H9 (cell line): ENCODE results near the gene PARP12. TPM values are rescaled to one million over a fixed set of nuclear protein-coding genes. Genes with fewer than 3 reads are reported as not detected.

ENCODE experiments used
- DNase-seq: peaks from one replicate; pipeline ENCODE4 v3.0.0-alpha.2; 2017
- H2AFZ ChIP-seq: one replicate; pipeline ENCODE4 v1.6.1; 2013; ENCODE audit warnings: mild to moderate bottlenecking, low read length, control low read depth, moderate library complexity
- H2AK5ac ChIP-seq: 2 replicates; pipeline ENCODE4 v1.6.1; 2013; ENCODE audit warnings: low read length, control low read depth, mixed read lengths; ENCODE audit not compliant: insufficient read length
- H2BK120ac ChIP-seq: one replicate; pipeline ENCODE4 v1.6.1; 2013; ENCODE audit warnings: low read depth, mild to moderate bottlenecking, low read length, control low read depth, inconsistent platforms; ENCODE audit not compliant: poor library complexity, severe bottlenecking
- H2BK12ac ChIP-seq: 2 replicates; pipeline ENCODE4 v1.6.1; 2013; ENCODE audit warnings: low read length, control low read depth, mixed read lengths, low read depth; ENCODE audit not compliant: insufficient read length
- H2BK15ac ChIP-seq: 2 replicates; pipeline ENCODE4 v1.6.1; 2013; ENCODE audit warnings: low read depth, low read length, control low read depth
- H2BK20ac ChIP-seq: one replicate; pipeline ENCODE4 v1.6.1; 2013; ENCODE audit warnings: low read depth, mild to moderate bottlenecking, low read length, control low read depth, inconsistent platforms; ENCODE audit not compliant: poor library complexity, severe bottlenecking
- H2BK5ac ChIP-seq: 2 replicates; pipeline ENCODE4 v1.6.1; 2013; ENCODE audit warnings: low read length, control low read depth, mixed read lengths; ENCODE audit not compliant: insufficient read length
- H3K14ac ChIP-seq: 2 replicates; pipeline ENCODE4 v1.6.1; 2013; ENCODE audit warnings: low read length, control low read depth; ENCODE audit not compliant: insufficient read depth
- H3K18ac ChIP-seq: 2 replicates; pipeline ENCODE4 v1.6.1; 2013; ENCODE audit warnings: low read depth, mild to moderate bottlenecking, mixed read lengths, low read length, control low read depth; ENCODE audit not compliant: insufficient read length
- H3K23ac ChIP-seq: 2 replicates; pipeline ENCODE4 v1.6.1; 2013; ENCODE audit warnings: low read length, control low read depth, mixed read lengths, low read depth; ENCODE audit not compliant: insufficient read length
- H3K23me2 ChIP-seq: 2 replicates; pipeline ENCODE4 v1.6.1; 2013; ENCODE audit warnings: low read depth, mild to moderate bottlenecking, mixed read lengths, low read length, control low read depth; ENCODE audit not compliant: insufficient read length, poor library complexity, severe bottlenecking
- H3K27ac ChIP-seq: 2 replicates; pipeline ENCODE4 v1.5.1; 2013; ENCODE audit warnings: low read length, control low read depth, mixed read lengths, low read depth; ENCODE audit not compliant: insufficient read length
- H3K27me3 ChIP-seq: 2 replicates; pipeline ENCODE4 v1.6.1; 2013; ENCODE audit warnings: low read length, control low read depth, inconsistent platforms; ENCODE audit not compliant: insufficient read depth
- H3K4ac ChIP-seq: 2 replicates; pipeline ENCODE4 v1.6.1; 2013; ENCODE audit warnings: low read depth, mild to moderate bottlenecking, control low read depth, inconsistent platforms, low read length, moderate library complexity
- H3K4me1 ChIP-seq: 2 replicates; pipeline ENCODE4 v1.6.1; 2013; ENCODE audit warnings: low read length, control low read depth, inconsistent platforms; ENCODE audit not compliant: insufficient read depth
- H3K4me2 ChIP-seq: 2 replicates; pipeline ENCODE4 v1.6.1; 2013; ENCODE audit warnings: low read length, control low read depth, mixed read lengths; ENCODE audit not compliant: insufficient read length, insufficient read depth
- H3K56ac ChIP-seq: 2 replicates; pipeline ENCODE4 v1.6.1; 2013; ENCODE audit warnings: low read depth, mild to moderate bottlenecking, mixed read lengths, low read length, control low read depth; ENCODE audit not compliant: insufficient read length
- H3K79me1 ChIP-seq: 2 replicates; pipeline ENCODE4 v1.6.1; 2013; ENCODE audit warnings: low read depth, mild to moderate bottlenecking, moderate library complexity, low read length, control low read depth, inconsistent platforms; ENCODE audit not compliant: insufficient read depth, poor library complexity, severe bottlenecking
- H3K79me2 ChIP-seq: 2 replicates; pipeline ENCODE4 v1.6.1; 2013; ENCODE audit warnings: low read length, control low read depth, inconsistent platforms; ENCODE audit not compliant: insufficient read depth
- H3K9ac ChIP-seq: 2 replicates; pipeline ENCODE4 v1.6.1; 2013; ENCODE audit warnings: low read length, control low read depth, mixed read lengths; ENCODE audit not compliant: insufficient read length; ENCODE audit errors: extremely low read depth
- H3K9me3 ChIP-seq: one replicate; pipeline ENCODE4 v1.6.1; 2013; ENCODE audit warnings: low read depth, low read length, inconsistent platforms; ENCODE audit not compliant: control insufficient read depth
- H3T11ph ChIP-seq: one replicate; pipeline ENCODE4 v1.6.1; 2013; ENCODE audit warnings: mild to moderate bottlenecking, low read length, control low read depth, inconsistent platforms
- H4K20me1 ChIP-seq: one replicate; pipeline ENCODE4 v1.6.1; 2013; ENCODE audit not compliant: control insufficient read depth, insufficient read length, insufficient read depth
- H4K5ac ChIP-seq: 2 replicates; pipeline ENCODE4 v1.6.1; 2013; ENCODE audit warnings: low read depth, mild to moderate bottlenecking, mixed read lengths, low read length, control low read depth; ENCODE audit not compliant: insufficient read length
- H4K8ac ChIP-seq: replicated peaks from 2 replicates; pipeline ENCODE4 v1.6.1; 2013; ENCODE audit warnings: low read length, control low read depth, mixed read lengths, low read depth; ENCODE audit not compliant: insufficient read length
- H4K91ac ChIP-seq: 2 replicates; pipeline ENCODE4 v1.6.1; 2013; ENCODE audit warnings: low read depth, mild to moderate bottlenecking, moderate library complexity, mixed read lengths, low read length, control low read depth; ENCODE audit not compliant: insufficient read length
- H3K27ac Mint-ChIP-seq, 3 experiments: 2 replicates in 2 of 3; 3 replicates in 1 of 3; pipeline ENCODE4 v1.8.0; 2020 to 2021; ENCODE audit warnings: mixed read lengths in 3 of 3, mild to moderate bottlenecking in 1 of 3, moderate library complexity in 1 of 3
- H3K27me3 Mint-ChIP-seq: 2 replicates; pipeline ENCODE4 v1.8.0; 2021; ENCODE audit warnings: low read depth, mild to moderate bottlenecking, moderate library complexity, mixed read lengths
- H3K36me3 Mint-ChIP-seq, 3 experiments: 2 replicates in 2 of 3; 3 replicates in 1 of 3; pipeline ENCODE4 v1.8.0; 2020 to 2021; ENCODE audit warnings: low read depth in 3 of 3, mixed read lengths in 3 of 3; ENCODE audit not compliant: insufficient read depth in 1 of 3
- H3K4me1 Mint-ChIP-seq, 2 experiments: 2 replicates each; pipeline ENCODE4 v1.8.0; 2020; ENCODE audit warnings: mixed read lengths in 2 of 2
- H3K4me3 Mint-ChIP-seq, 2 experiments: 2 replicates in 1 of 2; 3 replicates in 1 of 2; pipeline ENCODE4 v1.8.0; 2020 to 2021; ENCODE audit warnings: mild to moderate bottlenecking in 2 of 2, mixed read lengths in 2 of 2, moderate library complexity in 1 of 2
- H3K9me3 Mint-ChIP-seq, 2 experiments: 2 replicates in 1 of 2; 3 replicates in 1 of 2; pipeline ENCODE4 v1.8.0; 2020; ENCODE audit warnings: mild to moderate bottlenecking in 2 of 2, mixed read lengths in 2 of 2, moderate library complexity in 1 of 2
- CTCF ChIP-seq: fragments of 200-600 bp; sonication (generic); conservative IDR thresholded peaks from 3 replicates; pipeline ENCODE4 v1.8.0; 2021; ENCODE audit warnings: antibody characterized with exemption, mild to moderate bottlenecking
- WGBS: extraction: QIAGEN DNeasy Blood & Tissue Kit; methylation state at CpG from one replicate; pipeline ENCODE4 v1.1.7; 2013; ENCODE audit warnings: missing lambda C conversion rate, low lambda C conversion rate, mixed read lengths; ENCODE audit not compliant: insufficient read length; ENCODE audit errors: extremely low coverage; 5-methylcytosine and 5-hydroxymethylcytosine counted together
- total RNA-seq: library from RNA; stranded (reverse); gene quantifications from 2 replicates; pipeline ENCODE4 v1.2.1, GENCODE V29; 2021

PARP12 gene
- total RNA-seq, 1 experiment from 2014 or later: 11.8 TPM

DNA sequence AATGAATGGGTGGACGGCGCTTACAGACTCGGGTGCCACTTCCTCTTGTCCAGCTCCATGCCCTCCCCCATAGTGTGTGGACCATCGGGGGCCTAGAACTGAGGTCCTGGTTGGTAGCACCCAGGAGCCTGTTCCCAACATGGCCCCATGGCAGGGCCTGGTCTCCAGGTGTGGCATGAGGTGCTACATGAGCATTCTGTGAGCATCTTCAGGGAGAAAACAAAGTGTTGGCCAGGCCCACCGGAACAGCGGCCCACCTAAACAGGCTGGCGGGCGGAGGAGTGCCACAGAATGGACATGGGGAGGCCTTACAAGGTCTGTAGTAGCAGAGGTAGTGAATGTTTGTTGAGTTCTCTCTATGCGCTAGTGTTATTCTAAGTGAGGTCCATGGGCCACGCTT is 76.9 kb downstream of the PARP12 start:
- Histone ChIP-seq H3K14ac (no peak overlapping the region; the same call in 1 of the 2 replicates), H3K79me2 (no peaks in the 10 kb centered on the region), H2BK12ac (no peak overlapping the region), H2BK20ac (no peak overlapping the region), H3K9me3 (no peaks in the 10 kb centered on the region), H2AFZ (no peak overlapping the region), H2BK15ac (no peak overlapping the region), H4K8ac (no peak overlapping the region), H2BK120ac (no peak overlapping the region), H4K5ac (no peak overlapping the region), H3K23me2 (no peaks in the 10 kb centered on the region), H3K56ac (no peak overlapping the region), H2AK5ac (no peak overlapping the region), H4K91ac (no peak overlapping the region), H3K23ac (no peak overlapping the region), H3K79me1 (no peaks in the 10 kb centered on the region), H3K4ac (no peak overlapping the region), H3K27ac (no peak overlapping the region), H3K27me3 (no peaks in the 10 kb centered on the region; the same call in 1 of the 2 replicates), H3K9ac (no peak overlapping the region), H3K4me2 (no peak overlapping the region), H3K18ac (no peak overlapping the region), H2BK5ac (no peak overlapping the region), H3K4me1 (no peaks in the 10 kb centered on the region; the same call in 1 of the 2 replicates), H4K20me1 (no peaks in the 10 kb centered on the region), H3T11ph (no peak overlapping the region)
- Mint-ChIP-seq H3K27me3 (peaks cover 3% of the 10 kb centered on the region; the same call in 1 of the 2 replicates), H3K4me3 (no peak overlapping the region), H3K9me3 (no peaks in the 10 kb centered on the region), H3K27ac (no peak overlapping the region), H3K36me3 (no peaks in the 10 kb centered on the region), H3K4me1 (peaks cover 15 to 27% of the 10 kb centered on the region in 2 experiments)
- no peak for DNase-seq
- no peak for TF ChIP-seq CTCF
- no CpG with 5 or more reads among the region's 10 CpGs for WGBS
